Astrocyte of the cerebellum (primary cell): ENCODE results near the gene TSHZ3.

Experiments
- DNase-seq: peaks from one replicate; pipeline ENCODE4 v3.0.0-alpha.2; 2011; ENCODE audit warnings: low read depth
- H3K4me3 ChIP-seq: 2 replicates; pipeline ENCODE4 v1.5.1; 2011; ENCODE audit warnings: mild to moderate bottlenecking, low read depth, low read length, moderate library complexity
- in situ Hi-C: cut with HindIII; loops from 2 replicates; pipeline ENCODE4 v1.10.0; 2017; ENCODE audit warnings: low sequenced_read_pairs
- TF ChIP-seq, protein P1 (sequence below): IDR thresholded peaks from 2 replicates; pipeline ENCODE4 v1.5.1; 2012; ENCODE audit warnings: low read length, low read depth, moderate library complexity, mild to moderate bottlenecking; ENCODE audit errors: missing control alignments

The TSHZ3 gene

DNA sequence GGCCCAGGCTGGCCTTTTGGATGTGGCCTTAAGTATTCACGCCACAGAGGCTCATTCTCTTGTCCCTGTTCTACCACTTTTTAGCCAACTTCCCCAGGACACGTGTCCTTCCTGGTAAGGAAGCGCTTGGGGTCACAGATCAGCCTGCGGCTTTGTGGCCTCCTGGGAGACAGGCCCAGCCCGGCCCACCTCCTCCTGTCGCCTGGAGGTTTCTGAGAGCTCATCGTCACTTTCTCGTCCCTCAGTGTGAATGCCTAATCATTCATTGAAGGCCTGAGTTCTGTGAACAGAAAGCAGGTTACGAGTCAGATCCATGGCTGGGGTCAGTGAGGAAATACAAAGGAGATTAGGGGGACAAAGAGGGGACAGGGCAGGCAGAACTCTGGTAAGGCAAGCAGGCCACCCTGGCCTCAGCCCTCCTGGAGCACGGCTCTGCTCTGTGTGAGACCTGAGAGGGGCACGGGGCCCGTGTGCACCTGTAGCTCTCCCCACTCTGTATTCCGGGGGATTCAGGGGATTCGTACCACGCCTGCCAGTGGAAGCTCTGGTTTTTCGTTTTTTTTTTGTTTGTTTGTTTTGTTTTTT, 38.6 kb upstream of the TSHZ3 start:
- no peak for DNase-seq
- no peak overlapping the region for H3K4me3 ChIP-seq
- in situ Hi-C loops = no loop called here
- TF ChIP-seq, protein P1, sequence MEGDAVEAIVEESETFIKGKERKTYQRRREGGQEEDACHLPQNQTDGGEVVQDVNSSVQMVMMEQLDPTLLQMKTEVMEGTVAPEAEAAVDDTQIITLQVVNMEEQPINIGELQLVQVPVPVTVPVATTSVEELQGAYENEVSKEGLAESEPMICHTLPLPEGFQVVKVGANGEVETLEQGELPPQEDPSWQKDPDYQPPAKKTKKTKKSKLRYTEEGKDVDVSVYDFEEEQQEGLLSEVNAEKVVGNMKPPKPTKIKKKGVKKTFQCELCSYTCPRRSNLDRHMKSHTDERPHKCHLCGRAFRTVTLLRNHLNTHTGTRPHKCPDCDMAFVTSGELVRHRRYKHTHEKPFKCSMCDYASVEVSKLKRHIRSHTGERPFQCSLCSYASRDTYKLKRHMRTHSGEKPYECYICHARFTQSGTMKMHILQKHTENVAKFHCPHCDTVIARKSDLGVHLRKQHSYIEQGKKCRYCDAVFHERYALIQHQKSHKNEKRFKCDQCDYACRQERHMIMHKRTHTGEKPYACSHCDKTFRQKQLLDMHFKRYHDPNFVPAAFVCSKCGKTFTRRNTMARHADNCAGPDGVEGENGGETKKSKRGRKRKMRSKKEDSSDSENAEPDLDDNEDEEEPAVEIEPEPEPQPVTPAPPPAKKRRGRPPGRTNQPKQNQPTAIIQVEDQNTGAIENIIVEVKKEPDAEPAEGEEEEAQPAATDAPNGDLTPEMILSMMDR = no peak

DNA sequence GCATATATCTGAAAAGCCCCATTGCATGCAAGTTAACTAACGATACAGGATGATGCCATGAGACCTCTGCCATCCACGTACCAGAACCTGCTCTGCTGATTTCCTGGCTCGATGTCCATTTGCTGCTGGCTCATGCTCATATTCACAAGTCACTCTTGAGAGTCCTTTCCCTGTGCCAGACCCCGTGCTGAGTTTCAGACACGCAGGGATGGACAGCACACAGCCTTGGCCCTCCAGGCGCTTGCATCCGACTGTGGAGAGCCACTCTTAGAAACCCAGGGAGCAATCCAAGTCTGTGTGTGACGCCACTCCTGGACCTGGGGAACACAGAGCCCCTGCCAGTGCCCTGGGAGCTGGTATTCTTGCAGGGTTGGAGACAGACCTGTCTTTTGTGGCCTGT, 37.6 kb upstream of the TSHZ3 start:
- in situ Hi-C loops = no loop called here
- H3K4me3 ChIP-seq = no peak overlapping the region
- no peak for DNase-seq
- TF ChIP-seq, protein P1 = no peak

GRCh38 chr19:31385744-31386143, 36.5 kb upstream of the TSHZ3 start:
- TF ChIP-seq, protein P1 = no peak
- in situ Hi-C loops = no loop called here
- H3K4me3 ChIP-seq = no peak overlapping the region
- no peak for DNase-seq

GRCh38 chr19:31383553-31383952, 34.3 kb upstream of the TSHZ3 start:
- TF ChIP-seq, protein P1 = no peak
- in situ Hi-C loops = no loop called here
- no peak overlapping the region for H3K4me3 ChIP-seq
- no peak for DNase-seq

DNA sequence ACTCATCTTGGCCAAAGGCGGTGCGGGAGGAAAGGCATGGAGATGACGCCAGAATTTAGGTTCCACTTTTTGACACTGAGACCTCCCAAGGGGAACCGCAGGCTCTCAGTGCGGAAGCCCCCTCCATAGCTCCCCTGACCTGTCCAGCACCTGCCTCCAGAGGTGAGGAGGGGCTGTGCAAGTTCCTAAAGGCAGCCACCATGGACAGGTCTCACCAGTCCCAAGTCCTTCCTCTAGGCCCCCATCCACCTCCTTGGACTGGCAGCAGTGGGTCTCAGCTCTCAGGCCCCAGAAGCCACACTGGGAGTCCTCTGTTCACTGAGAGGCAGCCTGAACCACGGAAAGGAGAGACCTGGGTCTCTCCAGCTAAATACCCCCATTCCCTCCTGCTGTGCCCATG, 31.6 kb upstream of the TSHZ3 start:
- no peak overlapping the region for H3K4me3 ChIP-seq
- TF ChIP-seq, protein P1 = no peak
- in situ Hi-C loops = no loop called here
- no peak for DNase-seq

DNA sequence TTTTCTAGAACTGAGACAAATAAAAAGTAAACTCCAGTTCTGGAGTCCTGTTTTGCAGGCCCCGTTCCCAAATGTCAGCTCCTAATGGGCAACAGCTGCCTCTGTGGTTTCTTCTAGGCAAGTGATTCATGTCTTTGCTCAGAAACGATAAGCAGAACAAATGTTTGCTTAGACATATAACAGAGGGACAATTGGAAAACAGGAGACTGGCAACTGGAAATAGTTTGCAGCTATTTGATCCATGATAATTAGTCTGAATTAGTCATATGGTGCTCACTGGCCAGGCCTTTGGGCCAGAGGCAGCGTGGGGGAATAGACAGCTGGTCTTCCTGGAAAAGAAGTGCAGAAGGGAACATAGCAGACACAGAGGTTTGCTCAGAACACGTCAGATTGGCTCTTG, 29.2 kb upstream of the TSHZ3 start:
- TF ChIP-seq, protein P1 = no peak
- peak; percentile 88 for DNase-seq
- no peak overlapping the region for H3K4me3 ChIP-seq
- in situ Hi-C loops = no loop called here
